ENCODE data around the gene HCN2.

The HCN2 gene

DNA sequence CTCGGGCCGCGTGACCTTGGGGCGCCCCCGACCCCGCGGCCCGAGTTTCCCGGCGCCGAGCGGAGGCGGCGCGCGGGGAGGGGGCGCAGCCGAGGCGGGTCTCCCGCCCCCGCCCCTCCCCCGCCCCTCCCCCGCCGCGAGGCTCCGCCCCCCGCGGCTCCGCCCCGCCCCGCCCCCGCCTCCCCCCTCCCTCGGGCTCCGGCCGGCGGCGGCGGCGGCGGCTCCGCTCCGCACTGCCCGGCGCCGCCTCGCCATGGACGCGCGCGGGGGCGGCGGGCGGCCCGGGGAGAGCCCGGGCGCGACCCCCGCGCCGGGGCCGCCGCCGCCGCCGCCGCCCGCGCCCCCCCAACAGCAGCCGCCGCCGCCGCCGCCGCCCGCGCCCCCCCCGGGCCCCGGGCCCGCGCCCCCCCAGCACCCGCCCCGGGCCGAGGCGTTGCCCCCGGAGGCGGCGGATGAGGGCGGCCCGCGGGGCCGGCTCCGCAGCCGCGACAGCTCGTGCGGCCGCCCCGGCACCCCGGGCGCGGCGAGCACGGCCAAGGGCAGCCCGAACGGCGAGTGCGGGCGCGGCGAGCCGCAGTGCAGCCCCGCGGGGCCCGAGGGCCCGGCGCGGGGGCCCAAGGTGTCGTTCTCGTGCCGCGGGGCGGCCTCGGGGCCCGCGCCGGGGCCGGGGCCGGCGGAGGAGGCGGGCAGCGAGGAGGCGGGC lies at the start of gene HCN2:
Gene HCN2 (plus strand): TSS at position 189 of the 703 bp plus-strand sequence. CDS start 65 bp downstream, at position 254.
- no peak for DNase-seq

DNA sequence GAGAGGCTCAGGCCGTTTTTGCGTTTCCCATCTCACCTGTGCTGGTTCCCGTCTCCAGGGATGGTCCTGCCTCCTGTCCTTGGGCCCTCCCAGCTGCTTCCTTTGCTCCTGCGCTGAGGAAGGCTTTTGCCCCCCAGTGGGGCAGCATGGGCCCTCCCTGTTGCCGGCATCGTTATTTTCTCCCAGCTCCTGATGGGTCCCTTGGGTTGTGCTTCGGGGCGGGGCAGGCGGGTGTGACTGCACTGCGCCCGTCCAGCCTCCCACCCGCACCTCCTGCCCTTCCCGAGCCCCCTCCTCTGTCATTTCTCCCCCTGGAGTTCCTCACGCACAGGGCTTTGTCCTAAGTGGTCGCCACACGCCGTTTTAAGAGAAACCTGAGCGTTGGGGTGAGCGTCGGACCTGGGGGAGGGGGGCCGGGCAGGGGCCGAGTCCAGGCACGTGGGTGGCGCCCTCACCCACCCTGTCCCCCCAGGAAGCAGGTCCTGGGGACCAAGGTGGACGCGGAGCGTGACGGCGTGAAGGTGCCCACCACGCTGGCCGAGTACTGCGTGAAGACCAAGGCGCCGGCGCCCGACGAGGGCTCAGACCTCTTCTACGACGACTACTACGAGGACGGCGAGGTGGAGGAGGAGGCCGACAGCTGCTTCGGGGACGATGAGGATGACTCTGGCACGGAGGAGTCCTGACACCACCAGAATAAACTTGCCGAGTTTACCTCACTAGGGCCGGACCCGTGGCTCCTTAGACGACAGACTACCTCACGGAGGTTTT lies 48.6 kb upstream of the HCN2 start:
- no peak for DNase-seq

DNA sequence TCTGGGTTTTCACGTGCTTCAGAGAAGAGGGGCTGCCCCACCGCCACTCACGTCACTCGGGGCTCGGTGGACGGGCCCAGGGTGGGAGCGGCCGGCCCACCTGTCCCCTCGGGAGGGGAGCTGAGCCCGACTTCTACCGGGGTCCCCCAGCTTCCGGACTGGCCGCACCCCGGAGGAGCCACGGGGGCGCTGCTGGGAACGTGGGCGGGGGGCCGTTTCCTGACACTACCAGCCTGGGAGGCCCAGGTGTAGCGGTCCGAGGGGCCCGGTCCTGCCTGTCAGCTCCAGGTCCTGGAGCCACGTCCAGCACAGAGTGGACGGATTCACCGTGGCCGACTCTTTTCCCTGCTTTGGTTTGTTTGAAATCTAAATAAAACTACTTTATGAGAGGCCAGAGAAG lies 48.0 kb upstream of the HCN2 start:
- DNase-seq = no peak

DNA sequence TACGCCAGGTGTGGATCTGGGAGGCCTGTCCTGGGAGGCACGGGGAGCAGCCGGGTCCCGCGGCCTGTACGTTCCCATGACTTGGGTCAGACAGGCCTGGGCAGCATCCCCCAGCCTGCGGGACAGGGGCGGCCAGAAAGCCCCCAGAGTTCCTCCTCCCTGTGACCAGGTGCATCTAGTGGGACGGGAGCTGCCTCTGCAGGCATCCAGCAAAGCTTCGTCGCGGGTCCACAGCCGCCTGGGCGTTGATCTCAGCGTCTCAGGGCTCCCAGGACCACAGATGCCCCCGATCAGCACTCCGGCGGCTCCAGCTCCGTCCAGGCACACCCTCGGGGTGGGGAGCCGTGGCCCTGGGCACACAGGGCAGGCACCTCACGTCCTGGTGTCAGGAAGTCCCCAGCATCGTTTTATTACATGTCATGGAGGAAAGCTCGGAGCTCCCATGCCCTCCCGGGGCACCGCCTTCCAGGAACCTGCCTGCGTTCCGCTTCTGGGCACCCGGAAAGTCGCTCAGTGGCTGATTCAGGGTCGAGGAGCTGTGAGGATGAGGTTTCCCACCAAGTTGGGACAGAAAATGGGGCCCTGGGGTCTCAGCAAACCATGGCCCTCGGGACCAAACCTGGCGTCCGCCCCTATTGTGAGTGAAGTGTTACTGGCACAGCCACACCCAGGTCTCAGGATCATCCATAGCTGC lies 47.4 kb upstream of the HCN2 start:
- DNase-seq = no peak

DNA sequence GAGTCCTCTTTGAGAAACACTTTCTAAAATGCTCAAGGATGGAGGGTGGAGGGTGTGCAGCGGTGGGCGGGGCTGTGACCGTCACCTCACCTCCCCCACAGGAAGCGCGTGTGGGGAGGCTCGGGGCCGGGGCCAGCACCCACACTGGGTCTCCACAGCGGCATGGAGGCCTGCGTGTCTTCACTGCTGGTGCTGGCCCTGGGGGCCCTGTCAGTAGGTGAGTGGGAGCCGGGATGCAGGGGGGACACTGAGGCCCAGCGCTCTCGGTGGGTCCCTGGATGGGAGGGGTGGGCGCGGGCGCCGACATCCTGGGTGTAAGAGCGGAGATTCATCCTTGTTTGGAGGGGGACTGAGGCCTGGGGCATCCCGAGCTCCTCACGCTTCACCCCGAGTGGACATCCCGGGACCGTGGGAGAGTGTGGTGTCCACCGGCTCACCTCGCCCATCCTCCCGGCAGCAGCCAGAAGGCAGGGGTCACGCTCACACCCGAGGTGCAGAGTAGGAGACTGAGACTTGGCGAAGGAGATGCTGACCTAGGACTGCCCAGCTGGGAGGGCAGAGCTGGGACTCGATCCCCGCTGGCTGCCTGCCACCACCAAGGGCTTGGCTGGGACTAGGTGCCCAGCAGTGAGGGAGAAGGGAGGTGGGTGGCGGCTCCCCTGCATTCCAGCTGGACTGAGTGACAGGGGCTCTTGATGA lies 45.6 kb upstream of the HCN2 start, which contains the start of gene GZMM:
Gene GZMM (plus strand): TSS at position 144 of the 699 bp plus-strand sequence. CDS start 19 bp downstream, at position 163.
- peak; percentile 87 to 89 for DNase-seq

DNA sequence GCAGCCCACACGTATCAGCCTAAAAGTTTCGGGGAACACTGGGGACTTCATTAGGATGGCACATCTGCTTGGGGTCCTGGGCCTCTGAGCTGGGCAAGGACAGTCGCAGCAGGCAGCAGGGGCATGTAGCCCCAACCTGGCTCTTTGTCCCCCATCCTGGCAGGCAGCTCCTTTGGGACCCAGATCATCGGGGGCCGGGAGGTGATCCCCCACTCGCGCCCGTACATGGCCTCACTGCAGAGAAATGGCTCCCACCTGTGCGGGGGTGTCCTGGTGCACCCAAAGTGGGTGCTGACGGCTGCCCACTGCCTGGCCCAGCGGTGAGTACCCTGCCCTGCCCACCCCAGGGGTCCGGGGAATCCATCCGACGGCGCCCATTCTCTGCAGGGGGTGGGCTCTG lies 42.6 kb upstream of the HCN2 start:
- no peak for DNase-seq

DNA sequence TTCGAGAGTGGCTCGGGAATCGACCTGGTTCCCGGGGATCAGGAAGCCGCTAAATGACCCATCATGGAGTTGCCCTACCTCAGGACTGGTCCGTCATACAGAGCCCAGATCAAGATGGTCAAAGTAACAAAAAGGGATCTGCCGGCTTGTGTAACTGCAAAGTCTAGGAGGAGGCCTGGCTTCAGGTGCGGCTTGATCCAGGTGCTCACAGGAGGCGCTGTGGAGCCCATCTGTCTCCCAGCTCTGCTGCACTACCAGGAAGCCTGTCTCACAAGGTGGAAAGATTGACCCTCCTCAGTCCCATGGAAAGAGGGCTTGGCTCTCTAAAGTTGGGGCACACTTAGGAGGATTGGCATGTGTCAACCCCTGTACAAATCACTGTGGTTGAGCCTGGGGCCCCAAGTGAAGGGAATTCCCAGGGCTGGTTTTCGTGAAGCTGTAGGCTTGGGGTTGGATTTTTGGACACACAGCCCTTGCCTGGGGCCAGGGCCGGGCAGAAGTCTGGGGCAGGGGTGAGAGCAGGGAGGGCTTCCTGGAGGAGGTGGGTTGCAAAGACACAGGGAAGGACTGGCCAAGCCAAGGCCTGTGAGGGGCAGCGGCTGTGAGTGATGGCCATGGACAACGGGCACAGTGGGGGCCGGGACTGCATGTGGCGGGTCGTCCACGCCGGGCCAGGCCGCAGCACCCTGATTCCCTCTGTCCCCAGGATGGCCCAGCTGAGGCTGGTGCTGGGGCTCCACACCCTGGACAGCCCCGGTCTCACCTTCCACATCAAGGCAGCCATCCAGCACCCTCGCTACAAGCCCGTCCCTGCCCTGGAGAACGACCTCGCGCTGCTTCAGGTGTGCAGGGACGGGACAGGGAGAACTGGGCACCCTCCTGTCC lies 41.6 kb upstream of the HCN2 start:
- no peak for DNase-seq

DNA sequence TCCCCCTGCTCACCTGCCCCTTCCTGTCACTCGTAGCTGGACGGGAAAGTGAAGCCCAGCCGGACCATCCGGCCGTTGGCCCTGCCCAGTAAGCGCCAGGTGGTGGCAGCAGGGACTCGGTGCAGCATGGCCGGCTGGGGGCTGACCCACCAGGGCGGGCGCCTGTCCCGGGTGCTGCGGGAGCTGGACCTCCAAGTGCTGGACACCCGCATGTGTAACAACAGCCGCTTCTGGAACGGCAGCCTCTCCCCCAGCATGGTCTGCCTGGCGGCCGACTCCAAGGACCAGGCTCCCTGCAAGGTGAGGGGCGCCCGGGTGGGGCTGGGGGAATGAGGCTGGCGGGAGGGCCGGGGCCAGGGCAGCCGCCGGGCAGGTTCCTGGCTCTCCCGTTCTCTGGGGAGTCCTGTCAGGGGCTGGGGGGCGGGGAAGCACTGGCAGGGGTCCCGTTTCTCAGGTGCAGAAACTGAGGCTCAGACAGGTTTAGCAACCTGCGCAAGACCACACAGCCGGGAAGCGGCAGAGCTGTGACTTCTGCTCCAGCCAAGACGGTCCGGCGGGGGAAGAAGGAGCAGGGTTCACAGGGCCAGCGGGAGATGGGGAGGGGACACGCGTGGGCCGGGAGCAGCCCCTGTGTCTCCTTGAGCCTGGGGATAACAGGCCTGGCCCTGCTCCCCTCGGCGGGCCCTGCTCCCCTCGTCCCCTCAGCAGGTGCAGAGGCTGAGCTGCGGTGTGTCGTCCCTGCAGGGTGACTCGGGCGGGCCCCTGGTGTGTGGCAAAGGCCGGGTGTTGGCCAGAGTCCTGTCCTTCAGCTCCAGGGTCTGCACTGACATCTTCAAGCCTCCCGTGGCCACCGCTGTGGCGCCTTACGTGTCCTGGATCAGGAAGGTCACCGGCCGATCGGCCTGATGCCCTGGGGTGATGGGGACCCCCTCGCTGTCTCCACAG lies 40.5 kb upstream of the HCN2 start:
- no peak for DNase-seq

DNA sequence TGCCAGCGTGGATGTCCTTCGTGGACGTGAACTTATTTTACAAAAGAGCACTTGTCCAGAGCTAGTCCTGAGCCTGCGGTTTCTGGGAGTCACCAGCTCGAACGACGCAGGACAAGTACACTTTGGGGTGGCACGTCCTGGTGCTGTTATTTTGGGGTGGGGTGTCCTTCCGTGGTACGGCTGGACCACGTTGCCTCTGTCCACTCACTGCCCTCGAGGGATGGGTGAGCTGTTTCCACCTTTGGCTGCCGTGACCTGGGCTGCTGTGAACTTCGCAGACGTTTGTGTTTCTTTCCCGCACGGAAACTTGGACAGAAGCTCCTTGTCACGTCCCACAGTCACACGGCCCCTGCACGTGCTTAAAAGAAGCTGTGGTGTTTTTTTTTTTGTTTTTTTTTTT lies 34.9 kb upstream of the HCN2 start:
- no peak for DNase-seq

DNA sequence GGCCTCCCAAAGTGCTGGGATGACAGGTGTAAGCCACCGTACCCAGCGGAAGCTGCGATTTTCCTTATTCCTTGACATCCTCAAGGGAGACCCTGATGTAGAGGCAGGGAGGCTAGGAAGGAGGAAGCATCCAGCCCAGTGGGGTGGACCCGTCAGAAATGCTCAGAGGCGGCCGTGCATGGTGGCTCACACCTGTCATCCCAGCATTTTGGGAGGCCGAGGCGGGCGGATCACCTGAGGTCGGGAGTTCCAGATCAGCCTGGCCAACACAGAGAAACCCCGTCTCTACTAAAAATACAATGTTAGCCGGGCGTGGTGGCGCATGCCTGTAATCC lies 34.2 kb upstream of the HCN2 start:
- no peak for DNase-seq

DNA sequence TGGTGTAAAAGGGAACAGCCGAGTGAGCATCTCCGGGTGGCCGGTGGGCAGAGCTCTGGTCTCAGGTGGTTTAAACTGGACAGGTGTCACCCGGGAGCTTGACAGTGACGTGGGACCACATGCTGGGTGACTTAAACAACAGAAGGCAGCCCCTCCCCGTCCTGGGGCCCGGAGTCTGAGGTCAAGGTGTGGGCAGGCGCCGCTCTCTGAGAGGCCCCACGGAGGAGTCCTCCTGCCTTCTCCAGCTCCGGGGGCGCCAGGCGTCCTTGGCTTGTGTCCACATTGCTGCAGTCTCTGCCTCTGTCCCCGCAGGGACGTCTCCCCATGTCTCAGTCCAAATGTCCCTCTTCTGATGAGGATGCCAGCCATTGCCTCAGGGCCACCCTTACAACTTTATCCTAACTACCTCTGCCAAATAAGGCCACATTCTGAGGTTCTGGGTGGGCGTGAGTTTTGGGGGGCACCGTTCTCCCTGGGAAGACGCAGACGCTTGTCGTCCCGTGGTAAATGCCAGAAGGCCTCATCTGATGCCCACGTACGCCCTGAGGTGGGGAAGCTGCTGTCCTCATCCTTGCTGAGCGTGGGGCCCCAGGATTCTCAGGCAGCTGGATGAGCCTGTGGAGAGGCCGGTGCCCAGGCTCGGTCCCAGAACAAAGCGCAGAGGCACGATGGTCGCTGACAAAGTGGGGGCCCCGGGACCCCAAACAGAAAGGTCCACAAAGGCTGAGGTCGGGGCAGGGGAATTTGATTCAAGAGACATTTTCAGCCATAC lies 32.9 kb upstream of the HCN2 start:
- DNase-seq = no peak

DNA sequence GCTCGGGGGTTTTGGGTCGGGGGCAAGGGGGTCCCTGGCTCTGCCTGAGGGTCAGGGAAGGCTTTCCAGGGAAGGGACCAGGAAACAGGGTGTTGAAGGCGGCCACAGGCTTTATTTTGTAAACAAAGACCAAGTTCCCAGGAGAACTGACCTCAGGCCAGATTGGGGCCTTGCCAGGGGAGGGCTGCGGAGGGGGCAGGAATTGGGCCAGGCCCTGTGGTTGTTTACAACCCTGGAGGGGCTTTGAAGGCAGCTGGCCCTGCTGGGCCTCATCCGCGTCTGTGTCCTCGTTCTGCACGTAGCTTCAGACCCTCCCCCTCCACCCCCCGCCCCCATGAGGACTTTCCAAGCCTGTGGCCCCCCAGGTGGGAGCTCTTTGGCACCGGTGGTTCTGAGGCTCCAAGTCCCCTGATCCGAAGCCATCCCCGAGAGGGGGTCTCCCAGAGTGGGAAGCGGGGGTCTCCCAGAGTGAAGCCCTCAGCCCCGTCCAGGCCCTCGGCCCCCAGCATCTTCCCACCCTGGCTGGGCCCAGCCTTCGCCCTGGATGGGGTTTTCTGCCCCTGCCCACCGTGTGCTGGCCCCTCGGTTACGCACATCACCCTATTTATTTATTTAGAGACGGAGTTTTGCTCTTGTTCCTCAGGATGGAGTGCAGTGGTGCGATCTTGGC lies 30.8 kb upstream of the HCN2 start:
- no peak for DNase-seq

DNA sequence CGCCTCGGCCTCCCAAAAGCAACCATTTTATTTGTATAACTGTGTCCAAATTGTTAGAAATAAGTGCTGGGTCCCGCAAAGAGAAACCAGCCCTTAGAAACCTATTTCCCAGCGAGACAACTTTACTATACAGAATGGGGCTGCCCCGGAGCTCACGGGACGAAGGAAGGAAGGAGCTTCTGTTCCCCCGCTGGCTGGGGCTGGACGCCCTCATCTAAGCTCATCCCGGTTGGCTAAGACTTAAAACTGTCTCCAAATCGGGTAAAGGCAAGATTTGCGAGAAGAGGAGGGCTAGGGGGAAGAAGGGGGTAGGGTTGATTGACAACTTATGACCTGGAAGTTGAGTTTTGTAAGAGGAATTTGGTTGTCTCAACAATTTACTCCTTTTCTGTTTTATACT lies 29.6 kb upstream of the HCN2 start:
- DNase-seq = no peak

DNA sequence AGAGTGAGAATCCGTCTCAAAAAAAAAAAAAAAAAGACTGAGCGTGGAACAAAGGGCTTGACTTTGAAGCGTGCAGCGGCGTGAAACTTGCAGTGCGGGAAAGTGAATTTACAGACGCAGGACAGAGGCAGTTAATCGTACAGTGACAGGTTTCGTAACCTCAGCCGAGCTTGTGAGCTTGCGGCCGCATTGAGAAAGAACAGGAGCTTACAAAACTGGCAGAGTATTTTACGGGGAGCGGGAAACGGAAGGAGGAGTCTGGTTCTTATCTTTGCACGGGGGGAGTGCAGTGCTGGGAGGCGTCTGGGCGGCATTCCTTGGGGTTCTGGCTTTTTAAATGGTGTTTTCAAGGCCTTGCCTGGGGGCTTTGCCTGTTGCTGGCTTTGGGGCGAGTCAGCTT lies 23.3 kb upstream of the HCN2 start:
- DNase-seq = peak in 1 of 2 donors; percentile 42

DNA sequence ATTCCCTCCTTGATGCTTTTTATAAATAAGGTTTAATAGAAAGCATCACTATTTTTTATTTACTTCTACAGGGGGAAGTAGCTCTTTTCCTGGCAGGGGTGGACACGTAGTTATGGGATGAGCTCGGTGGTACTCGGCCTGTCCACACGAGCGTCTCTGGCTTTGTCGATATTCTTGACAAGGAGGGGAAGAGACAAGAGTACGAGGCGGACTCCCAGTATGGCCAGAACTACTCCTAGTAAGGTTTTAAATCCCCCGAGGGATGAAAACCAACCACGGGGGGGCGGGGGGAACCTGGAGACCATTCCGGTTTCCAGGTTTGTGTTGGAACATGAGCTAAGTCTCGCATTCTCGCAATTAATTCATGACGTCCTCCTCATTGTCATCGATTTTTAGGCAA lies 22.8 kb upstream of the HCN2 start:
- DNase-seq = no peak

DNA sequence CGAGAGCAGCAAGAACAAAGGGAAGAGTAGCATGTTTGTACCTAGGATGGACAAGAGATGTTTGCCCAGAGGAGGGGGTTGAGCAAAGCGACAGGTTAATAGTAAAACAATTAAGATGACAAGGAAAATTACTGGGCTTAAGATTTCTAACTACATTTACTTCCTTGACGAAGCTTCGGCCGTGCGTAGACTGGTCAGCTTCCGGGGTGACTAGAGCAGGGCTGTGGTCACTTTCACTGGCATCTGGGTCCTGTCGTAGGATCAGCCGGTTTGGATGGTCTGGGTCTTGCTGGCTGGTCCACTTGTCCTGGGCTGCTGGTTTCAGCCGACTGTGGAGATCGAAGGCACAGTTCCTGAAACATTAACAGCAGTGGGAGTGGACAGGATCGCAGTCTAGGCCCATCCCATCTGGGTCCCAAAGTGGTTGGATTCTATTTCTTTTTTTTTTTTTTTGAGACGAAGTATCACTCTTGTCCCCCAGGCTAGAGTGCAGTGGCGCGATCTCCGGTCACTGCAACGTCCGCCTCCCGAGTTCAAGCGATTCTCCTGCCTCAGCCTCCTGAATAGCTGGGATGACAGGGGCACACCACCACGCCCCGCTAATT lies 22.3 kb upstream of the HCN2 start:
- no peak for DNase-seq

DNA sequence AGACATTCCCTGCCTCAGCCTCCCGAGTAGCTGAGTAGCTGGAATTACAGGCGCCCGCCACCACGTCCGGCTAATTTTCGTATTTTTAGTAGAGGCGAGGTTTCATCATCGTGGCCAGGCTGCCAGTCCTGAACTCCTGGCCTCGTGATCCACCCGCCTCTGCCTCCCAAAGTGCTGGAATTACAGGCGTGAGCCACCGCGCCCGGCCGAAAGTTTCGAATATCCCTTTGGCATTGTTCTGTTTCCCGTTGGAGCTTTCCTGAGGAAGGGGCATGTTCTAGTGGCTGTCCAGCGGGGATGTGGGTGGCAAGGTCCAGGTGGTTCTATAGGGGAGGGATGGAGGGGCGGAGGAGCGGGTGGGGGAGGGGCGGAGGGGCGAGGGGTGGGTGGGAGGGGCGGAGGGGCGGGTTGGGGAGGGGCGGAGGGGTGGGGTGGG lies 19.4 kb upstream of the HCN2 start:
- DNase-seq = no peak

DNA sequence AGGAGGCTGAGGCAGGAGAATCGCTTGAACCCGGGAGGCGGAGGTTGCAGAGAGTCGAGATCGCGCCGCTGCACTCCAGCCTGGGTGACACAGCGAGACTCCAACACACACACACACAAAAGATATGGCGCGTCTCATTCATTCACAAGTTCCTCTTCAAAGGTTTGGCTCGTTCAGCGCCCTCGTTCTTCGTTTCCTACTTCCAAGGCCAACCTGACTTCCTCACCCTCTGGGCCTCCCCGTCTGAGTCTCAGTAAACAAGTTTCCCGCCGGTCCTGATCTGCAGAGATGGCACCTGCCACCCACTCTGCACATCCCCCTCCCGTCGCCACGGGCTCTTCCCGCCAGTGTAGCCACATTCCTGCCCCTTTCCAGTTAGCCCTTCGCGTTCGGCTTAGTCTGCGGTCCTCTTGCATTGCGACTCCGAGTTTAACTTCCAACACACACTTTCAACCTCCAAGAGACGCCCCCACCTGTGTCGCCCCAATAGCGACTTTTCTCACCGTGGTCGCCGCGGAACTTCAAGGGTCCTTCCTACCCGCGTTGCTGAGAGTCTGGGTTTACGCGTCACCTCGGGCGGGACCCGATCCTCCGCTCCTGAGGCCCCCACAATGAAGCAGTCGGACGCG lies 18.6 kb upstream of the HCN2 start:
- DNase-seq = peak; percentile 53 to 57

DNA sequence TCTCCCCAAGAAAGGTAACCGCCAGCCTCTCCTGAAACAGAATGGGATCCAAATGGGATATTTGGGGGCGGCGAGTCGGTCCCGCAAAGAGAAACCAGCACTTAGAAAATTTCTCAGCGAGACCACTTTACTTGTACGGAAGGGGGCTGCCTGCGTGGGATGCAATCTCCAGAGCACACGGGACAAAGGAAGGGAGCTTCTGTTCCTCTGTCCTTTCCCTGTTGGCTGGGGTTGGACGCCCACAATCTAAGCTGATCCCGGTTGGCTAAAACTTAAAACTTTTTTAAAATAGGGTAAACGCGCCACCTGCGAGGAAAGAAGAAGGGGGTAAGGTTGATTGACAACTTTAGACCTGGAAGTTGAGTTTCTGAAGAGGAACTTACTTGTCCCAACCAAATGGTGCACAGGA lies 18.1 kb upstream of the HCN2 start:
- peak in 1 of 2 donors; percentile 37 for DNase-seq

Measured in CD4-positive, alpha-beta T cell treated with Interleukin-1 beta for 1 hour (primary cell).